ENCODE data around the gene RNU6-9.

DNA sequence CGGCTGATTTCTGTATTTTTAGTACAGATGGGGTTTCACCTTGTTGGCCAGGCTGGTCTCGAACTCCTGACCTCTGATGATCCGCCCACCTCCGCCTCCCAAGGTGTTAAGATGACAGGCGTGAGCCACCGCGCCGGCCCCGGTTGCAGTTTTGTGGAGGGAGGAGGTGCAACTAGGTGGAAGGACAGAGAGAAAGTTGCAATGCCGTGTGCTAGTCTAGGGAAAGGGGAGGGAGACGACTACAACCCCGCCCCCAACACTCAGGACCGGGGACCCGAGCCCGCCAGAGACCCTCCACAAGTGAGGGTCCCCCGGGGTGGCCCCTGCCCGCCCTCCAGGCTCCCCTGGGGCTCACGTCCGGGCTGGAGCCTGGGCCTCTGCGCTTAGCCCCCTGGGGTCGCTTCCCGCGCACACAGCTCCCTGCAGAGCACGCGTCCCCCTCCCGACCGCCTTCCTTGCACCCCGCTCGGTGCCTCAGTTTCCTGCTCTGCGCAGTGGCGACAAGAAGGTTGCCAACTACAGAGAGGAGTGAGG, 31.3 kb downstream of the RNU6-9 start:
- TF ChIP-seq EZH2phosphoT487 (conservative IDR thresholded peaks at IDR 0.05; ENCODE audit: low read length): no peak
- TF ChIP-seq, protein P1, sequence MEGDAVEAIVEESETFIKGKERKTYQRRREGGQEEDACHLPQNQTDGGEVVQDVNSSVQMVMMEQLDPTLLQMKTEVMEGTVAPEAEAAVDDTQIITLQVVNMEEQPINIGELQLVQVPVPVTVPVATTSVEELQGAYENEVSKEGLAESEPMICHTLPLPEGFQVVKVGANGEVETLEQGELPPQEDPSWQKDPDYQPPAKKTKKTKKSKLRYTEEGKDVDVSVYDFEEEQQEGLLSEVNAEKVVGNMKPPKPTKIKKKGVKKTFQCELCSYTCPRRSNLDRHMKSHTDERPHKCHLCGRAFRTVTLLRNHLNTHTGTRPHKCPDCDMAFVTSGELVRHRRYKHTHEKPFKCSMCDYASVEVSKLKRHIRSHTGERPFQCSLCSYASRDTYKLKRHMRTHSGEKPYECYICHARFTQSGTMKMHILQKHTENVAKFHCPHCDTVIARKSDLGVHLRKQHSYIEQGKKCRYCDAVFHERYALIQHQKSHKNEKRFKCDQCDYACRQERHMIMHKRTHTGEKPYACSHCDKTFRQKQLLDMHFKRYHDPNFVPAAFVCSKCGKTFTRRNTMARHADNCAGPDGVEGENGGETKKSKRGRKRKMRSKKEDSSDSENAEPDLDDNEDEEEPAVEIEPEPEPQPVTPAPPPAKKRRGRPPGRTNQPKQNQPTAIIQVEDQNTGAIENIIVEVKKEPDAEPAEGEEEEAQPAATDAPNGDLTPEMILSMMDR (IDR thresholded peaks at IDR 0.05; ENCODE audit: insufficient read depth, low read length, poor library complexity, severe bottlenecking): no peak
